HCT116 (cell line): Measurements from ENCODE around the gene FCGR3A. TPM values are rescaled to one million over a fixed set of nuclear protein-coding genes. Genes with fewer than 3 reads are reported as not detected.
"Not testable (repeated sequence)": the region's sequence is repeated elsewhere in the genome, so short reads cannot be mapped to it uniquely, and the experiment has no call there.

Experiments used
- ATAC-seq: fragments of 200-7000 bp; cut with Tn5 transposase; 2 replicates; pipeline ENCODE4 v1.9.1; 2020; ENCODE audit warnings: mild to moderate bottlenecking, moderate library complexity
- BruUV-seq: library from RNA; stranded (reverse); fragments of 400-500 nt; replicated peaks from 2 replicates; lab custom pipeline; 2021; lab: Mats Ljungman, UMichigan
- CTCF ChIA-PET: fragments of 300-600 bp; sonication (Branson Sonifier 250); formaldehyde crosslinking; loops from one replicate; lab custom pipeline; 2021; ENCODE audit warnings: antibody characterized with exemption; lab: Charles Lee
- POLR2A ChIA-PET: fragments of 300-600, 350-600 bp; sonication (Branson Sonifier 250); formaldehyde crosslinking; loops from one replicate; lab custom pipeline; 2021; ENCODE audit warnings: antibody characterized with exemption; lab: Charles Lee
- RAD21 ChIA-PET, 2 experiments: fragments of 300-600 bp; sonication (Branson Sonifier 250); formaldehyde crosslinking; loops; one replicate each; lab custom pipeline; 2023; ENCODE audit warnings: low total read pairs in 2 of 2; ENCODE audit not compliant: uncharacterized antibody in 2 of 2, unreplicated experiment in 2 of 2, low non-redundant PET in 1 of 2; lab: Charles Lee
- DNase-seq: peaks from one replicate; pipeline ENCODE4 v3.0.0-alpha.2; 2010; ENCODE audit warnings: low read depth, low spot score
- H2AFZ ChIP-seq: fragments of 200-600 bp; shearing (Covaris generic), sonication (generic); 2 replicates; pipeline ENCODE4 v1.6.1; 2017; ENCODE audit warnings: low read depth, mixed run types, mixed read lengths, antibody characterized with exemption, low read length; ENCODE audit not compliant: poor library complexity, severe bottlenecking
- H3K27ac ChIP-seq: 2 replicates; pipeline ENCODE4 v1.5.1; 2012; ENCODE audit warnings: low read depth, low read length
- H3K27me3 ChIP-seq: fragments of 200-600 bp; sonication (generic); 2 replicates; pipeline ENCODE4 v1.6.1; 2016; ENCODE audit warnings: mixed run types, low read length, mixed read lengths; ENCODE audit not compliant: insufficient read depth
- H3K36me3 ChIP-seq, 2 experiments: fragments of 200-500 bp in 1 of 2; fragments of 200-600 bp in 1 of 2; sonication (Bioruptor generic) in 1 of 2; sonication (generic) in 1 of 2; 2 replicates each; pipeline versions ENCODE4 v1.5.1 to v1.6.1; 2014 to 2016; ENCODE audit warnings: low read length in 2 of 2, inconsistent platforms in 1 of 2, mixed read lengths in 1 of 2, mixed run types in 1 of 2; ENCODE audit not compliant: insufficient read depth in 2 of 2, control insufficient read depth in 1 of 2
- H3K4me1 ChIP-seq, 2 experiments: fragments of 200-600 bp in 1 of 2; sonication (generic) in 1 of 2; 2 replicates each; pipeline versions ENCODE4 v1.5.1 to v1.6.1; 2012 to 2017; ENCODE audit warnings: low read length in 2 of 2, inconsistent platforms in 1 of 2, mild to moderate bottlenecking in 1 of 2, mixed read lengths in 1 of 2, mixed run types in 1 of 2, moderate library complexity in 1 of 2; ENCODE audit not compliant: insufficient read depth in 2 of 2, control insufficient read depth in 1 of 2
- H3K4me2 ChIP-seq: fragments of 200-600 bp; sonication (generic); 2 replicates; pipeline ENCODE4 v1.6.1; 2017; ENCODE audit warnings: mixed run types, low read length, mixed read lengths
- H3K4me3 ChIP-seq, 2 experiments: fragments of 200-600 bp in 1 of 2; sonication (generic) in 1 of 2; replicated peaks in 1 of 2; 2 replicates each; pipeline ENCODE4 v1.5.1; 2011 to 2016; ENCODE audit warnings: low read length in 2 of 2, control low read depth in 1 of 2, low read depth in 1 of 2, mild to moderate bottlenecking in 1 of 2, mixed read lengths in 1 of 2, mixed run types in 1 of 2
- H3K79me2 ChIP-seq: fragments of 200-600 bp; sonication (generic); 2 replicates; pipeline ENCODE4 v1.6.1; 2017; ENCODE audit warnings: mild to moderate bottlenecking, mixed run types, low read length, moderate library complexity, mixed read lengths; ENCODE audit not compliant: insufficient read depth
- H3K9ac ChIP-seq: fragments of 200-600 bp; sonication (generic); 2 replicates; pipeline ENCODE4 v1.6.1; 2016; ENCODE audit warnings: low read length, mixed read lengths
- H3K9me2 ChIP-seq: fragments of 200-600 bp; sonication (generic), shearing (Covaris generic); 2 replicates; pipeline ENCODE4 v1.6.1; 2017; ENCODE audit warnings: mixed run types, mild to moderate bottlenecking, moderate library complexity; ENCODE audit not compliant: insufficient read depth
- H3K9me3 ChIP-seq, 2 experiments: fragments of 200-500 bp in 1 of 2; fragments of 200-600 bp in 1 of 2; sonication (Bioruptor generic) in 1 of 2; sonication (generic) in 1 of 2; 2 replicates each; pipeline ENCODE4 v1.6.1; 2014 to 2017; ENCODE audit warnings: low read length in 2 of 2, mixed read lengths in 2 of 2, inconsistent platforms in 1 of 2, low read depth in 1 of 2, mild to moderate bottlenecking in 1 of 2, mixed run types in 1 of 2, moderate library complexity in 1 of 2; ENCODE audit not compliant: control insufficient read depth in 1 of 2, insufficient read depth in 1 of 2
- H4K20me1 ChIP-seq: fragments of 200-600 bp; sonication (generic), shearing (Covaris generic); 2 replicates; pipeline ENCODE4 v1.6.1; 2017; ENCODE audit warnings: mixed run types, mild to moderate bottlenecking, moderate library complexity; ENCODE audit not compliant: insufficient read depth
- intact Hi-C: fragments of 100-400 bp; cut with micrococcal nuclease; formaldehyde crosslinking; loops from 2 replicates; pipeline ENCODE4 v1.10.0; 2022
- total RNA-seq: library from RNA; stranded (reverse); gene quantifications from one replicate; pipeline ENCODE4 v1.2.1, GENCODE V29; 2021; ENCODE audit not compliant: unreplicated experiment

Gene FCGR3A
- total RNA-seq, 1 experiment from 2014 or later = 0.17 TPM

GRCh38 chr1:161545005-161545731 lies 4.5 kb downstream of the FCGR3A start:
- POLR2A ChIA-PET = interaction anchor here (0.6 kb wide), 1 partner anchor 555 kb away, joined by 3 read pairs; no protein-coding TSS in a partner anchor
- intact Hi-C loops = loop anchor here (10.0 kb wide), 1 partner anchor 70 kb away; no protein-coding TSS in a partner anchor
- H3K4me3 ChIP-seq, RAD21 ChIA-PET, ATAC-seq, CTCF ChIA-PET, H4K20me1 ChIP-seq, H3K9ac ChIP-seq, H3K36me3 ChIP-seq, H3K27me3 ChIP-seq, H2AFZ ChIP-seq, H3K4me2 ChIP-seq, H3K79me2 ChIP-seq, H3K9me2 ChIP-seq, H3K9me3 ChIP-seq, BruUV-seq, H3K4me1 ChIP-seq, DNase-seq, H3K27ac ChIP-seq: not testable (repeated sequence)

DNA sequence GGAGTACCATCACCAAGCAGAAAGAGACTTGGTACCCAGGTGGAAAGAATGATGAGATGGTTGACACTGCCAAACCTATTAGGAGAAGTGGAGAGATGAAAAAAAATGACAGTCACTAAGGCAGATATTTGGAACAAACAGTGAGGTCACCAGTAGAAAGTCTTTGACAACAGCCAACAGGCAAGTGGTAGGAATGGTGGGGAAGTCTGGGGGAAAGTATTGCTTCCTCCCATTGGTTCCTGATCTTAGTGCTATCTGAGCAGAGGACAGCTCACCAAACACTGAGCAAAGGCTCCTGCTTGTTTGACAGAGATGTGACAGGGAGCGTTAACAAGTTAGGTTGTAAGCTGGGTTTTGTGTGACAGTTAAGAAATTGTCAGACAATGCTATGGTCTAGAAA lies 6.5 kb downstream of the FCGR3A start:
- DNase-seq, H3K9me2 ChIP-seq, H3K9ac ChIP-seq, H2AFZ ChIP-seq, H3K4me2 ChIP-seq, H4K20me1 ChIP-seq, RAD21 ChIA-PET, H3K27me3 ChIP-seq, H3K4me3 ChIP-seq, H3K27ac ChIP-seq, H3K9me3 ChIP-seq, POLR2A ChIA-PET, H3K79me2 ChIP-seq, H3K36me3 ChIP-seq, ATAC-seq, BruUV-seq, CTCF ChIA-PET: not testable (repeated sequence)
- H3K4me1 ChIP-seq = peaks cover 0 to 11% of the 10 kb centered on the region in 2 experiments; a peak in 1 of 4 replicates
- intact Hi-C loops = loop anchor here (5.0 to 10.0 kb wide), 2 partner anchors 72 to 194 kb away; no protein-coding TSS in a partner anchor

GRCh38 chr1:161542091-161542559 lies 7.5 kb downstream of the FCGR3A start:
- BruUV-seq, H3K9ac ChIP-seq, H3K9me2 ChIP-seq, ATAC-seq, H3K36me3 ChIP-seq, H3K4me2 ChIP-seq, H4K20me1 ChIP-seq, H3K27me3 ChIP-seq, H2AFZ ChIP-seq, H3K27ac ChIP-seq, H3K79me2 ChIP-seq, CTCF ChIA-PET, H3K4me3 ChIP-seq, H3K9me3 ChIP-seq, RAD21 ChIA-PET, POLR2A ChIA-PET, DNase-seq: not testable (repeated sequence)
- intact Hi-C loops = loop anchor here (5.0 to 10.0 kb wide), 2 partner anchors 73 to 195 kb away; no protein-coding TSS in a partner anchor
- H3K4me1 ChIP-seq = peaks cover 0 to 11% of the 10 kb centered on the region in 2 experiments; a peak in 1 of 4 replicates

GRCh38 chr1:161540570-161540960 lies 9.1 kb downstream of the FCGR3A start:
- CTCF ChIA-PET, H3K9me2 ChIP-seq, BruUV-seq, H3K27ac ChIP-seq, H3K4me3 ChIP-seq, H3K79me2 ChIP-seq, H3K36me3 ChIP-seq, H3K27me3 ChIP-seq, H4K20me1 ChIP-seq, H3K9ac ChIP-seq, DNase-seq, POLR2A ChIA-PET, H3K9me3 ChIP-seq, RAD21 ChIA-PET: not testable (repeated sequence)
- intact Hi-C loops = loop anchor here (5.0 to 10.0 kb wide), 2 partner anchors 74 to 197 kb away; no protein-coding TSS in a partner anchor
- peak overlapping the region; percentile 82 for H3K4me2 ChIP-seq
- peak overlapping the region; percentile 48 for H2AFZ ChIP-seq
- H3K4me1 ChIP-seq = peaks cover 0 to 11% of the 10 kb centered on the region in 2 experiments; a peak in 1 of 4 replicates
- peak; percentile 33 for ATAC-seq
